Measurements from ENCODE around the gene OPCML.

Gene OPCML

GRCh38 chr11:132683602-132684001 is 848.7 kb downstream of the OPCML start:
- TF ChIP-seq SPI1 (IDR thresholded peaks at IDR 0.05; ENCODE audit: borderline replicate concordance, low read depth) (no peak), GABPA (IDR thresholded peaks at IDR 0.05; ENCODE audit: low read depth) (no peak), REST (IDR thresholded peaks at IDR 0.05; ENCODE audit: insufficient replicate concordance, low read depth) (no peak), POLR2AphosphoS5 (IDR thresholded peaks at IDR 0.05; ENCODE audit: low read depth) (no peak), CTCF (IDR thresholded peaks at IDR 0.05; ENCODE audit: insufficient read depth, low read length) (no peak)
- no peak overlapping the region for H3K27ac ChIP-seq (replicated peaks)
- no peaks in the 10 kb centered on the region for H3K27me3 ChIP-seq (ENCODE audit: insufficient read depth, poor library complexity, severe bottlenecking)
- no peak for DNase-seq (ENCODE audit: low read depth in 1 of 2, low spot score in 1 of 2)
- H3K4me3 ChIP-seq (replicated peaks; ENCODE audit: insufficient read depth, low read length), result no peak overlapping the region

GRCh38 chr11:132681971-132682370 is 850.3 kb downstream of the OPCML start:
- Histone ChIP-seq H3K4me3 (replicated peaks; ENCODE audit: insufficient read depth, low read length) (no peak overlapping the region), H3K27ac (replicated peaks) (no peak overlapping the region), H3K27me3 (ENCODE audit: insufficient read depth, poor library complexity, severe bottlenecking) (no peaks in the 10 kb centered on the region)
- TF ChIP-seq CTCF (IDR thresholded peaks at IDR 0.05; ENCODE audit: insufficient read depth, low read length) (no peak), POLR2AphosphoS5 (IDR thresholded peaks at IDR 0.05; ENCODE audit: low read depth) (no peak), SPI1 (IDR thresholded peaks at IDR 0.05; ENCODE audit: borderline replicate concordance, low read depth) (no peak), REST (IDR thresholded peaks at IDR 0.05; ENCODE audit: insufficient replicate concordance, low read depth) (no peak), GABPA (IDR thresholded peaks at IDR 0.05; ENCODE audit: low read depth) (no peak)
- DNase-seq (ENCODE audit: low read depth in 1 of 2, low spot score in 1 of 2), result no peak

- H3K27me3 ChIP-seq (ENCODE audit: insufficient read depth, poor library complexity, severe bottlenecking), result no peaks in the 10 kb centered on the region
- H3K4me3 ChIP-seq (replicated peaks; ENCODE audit: insufficient read depth, low read length), result no peak overlapping the region
- DNase-seq (ENCODE audit: low read depth in 1 of 2, low spot score in 1 of 2), result no peak
- no peak overlapping the region for H3K27ac ChIP-seq (replicated peaks)
- no peak for TF ChIP-seq GABPA (IDR thresholded peaks at IDR 0.05; ENCODE audit: low read depth)
- no peak for TF ChIP-seq SPI1 (IDR thresholded peaks at IDR 0.05; ENCODE audit: borderline replicate concordance, low read depth)
- TF ChIP-seq REST (IDR thresholded peaks at IDR 0.05; ENCODE audit: insufficient replicate concordance, low read depth), result no peak
- no peak for TF ChIP-seq POLR2AphosphoS5 (IDR thresholded peaks at IDR 0.05; ENCODE audit: low read depth)
- TF ChIP-seq CTCF (IDR thresholded peaks at IDR 0.05; ENCODE audit: insufficient read depth, low read length), result no peak
Observed at GRCh38 chr11:132680584-132680983, 851.7 kb downstream of the OPCML start.

All from HL-60 (cell line).